Measurements from ENCODE around the gene RPP25. TPM values are rescaled to one million over a fixed set of nuclear protein-coding genes. Genes with fewer than 3 reads are reported as not detected.
A peak's percentile ranks its signal among the peaks of the same experiment; 100 is the strongest.

RPP25 gene
- polyA plus RNA-seq, result 1 to 10 TPM; 1.4 to 3.1 (median 2.1) TPM

GRCh38 chr15:74956648-74957475 is at the start of gene RPP25:
RPP25 (minus strand) TSS chr15:74956772; CDS start chr15:74956583, 189 bp downstream.
- DNase-seq, result peak; percentile 48 to 56 (median 54)
- Mint-ChIP-seq H3K9me3 (no peaks in the 10 kb centered on the region), H3K27ac (no peak within 1 kb of the TSS), H3K27me3 (ENCODE audit: low read depth in 3 of 3) (peaks cover 8 to 24% (median 23%) of the 10 kb centered on the region in 3 donors), H3K4me3 (peak within 1 kb of the TSS; percentile 73 to 82 (median 78)), H3K36me3 (no peaks in the 10 kb centered on the region), H3K4me1 (peaks cover 16% of the 10 kb centered on the region in 2 donors)

- no peaks in the 10 kb centered on the region for H3K36me3 Mint-ChIP-seq
- no peak for DNase-seq
- no peak overlapping the region for H3K27ac Mint-ChIP-seq
- no peak overlapping the region for H3K4me3 Mint-ChIP-seq
- H3K9me3 Mint-ChIP-seq, result peaks cover 0 to under 1% (median 0%) of the 10 kb centered on the region in 6 donors
- peaks cover 8 to 17% (median 10%) of the 10 kb centered on the region in 3 donors for H3K27me3 Mint-ChIP-seq (ENCODE audit: low read depth in 3 of 3)
- no peaks in the 10 kb centered on the region for H3K4me1 Mint-ChIP-seq
Observed at GRCh38 chr15:75002398-75002797, 45.8 kb upstream of the RPP25 start.

- DNase-seq, result no peak
- H3K9me3 Mint-ChIP-seq, result peaks cover 0 to 3% (median 0%) of the 10 kb centered on the region in 6 donors
- H3K36me3 Mint-ChIP-seq, result no peaks in the 10 kb centered on the region
- H3K4me3 Mint-ChIP-seq, result no peak overlapping the region
- peaks cover 4 to 6% of the 10 kb centered on the region in 2 donors for H3K4me1 Mint-ChIP-seq
- H3K27me3 Mint-ChIP-seq (ENCODE audit: low read depth in 3 of 3), result peaks cover 13 to 22% (median 15%) of the 10 kb centered on the region in 3 donors
- H3K27ac Mint-ChIP-seq, result no peak overlapping the region
Observed at GRCh38 chr15:75001310-75001709, 44.7 kb upstream of the RPP25 start.

- no peak for DNase-seq
- peaks cover 15% of the 10 kb centered on the region in 2 donors for H3K4me1 Mint-ChIP-seq
- H3K27me3 Mint-ChIP-seq (ENCODE audit: low read depth in 3 of 3), result peaks cover 11 to 27% (median 16%) of the 10 kb centered on the region in 3 donors
- peak overlapping the region in 3 of 5 donors; percentile 14 to 31 (median 24) for H3K4me3 Mint-ChIP-seq
- peak overlapping the region in 1 of 6 donors; percentile 20 for H3K27ac Mint-ChIP-seq
- H3K36me3 Mint-ChIP-seq, result no peaks in the 10 kb centered on the region
- peaks cover 0 to 4% (median 0%) of the 10 kb centered on the region in 6 donors for H3K9me3 Mint-ChIP-seq
Observed at GRCh38 chr15:74997543-74997942, 41.0 kb upstream of the RPP25 start.

DNA sequence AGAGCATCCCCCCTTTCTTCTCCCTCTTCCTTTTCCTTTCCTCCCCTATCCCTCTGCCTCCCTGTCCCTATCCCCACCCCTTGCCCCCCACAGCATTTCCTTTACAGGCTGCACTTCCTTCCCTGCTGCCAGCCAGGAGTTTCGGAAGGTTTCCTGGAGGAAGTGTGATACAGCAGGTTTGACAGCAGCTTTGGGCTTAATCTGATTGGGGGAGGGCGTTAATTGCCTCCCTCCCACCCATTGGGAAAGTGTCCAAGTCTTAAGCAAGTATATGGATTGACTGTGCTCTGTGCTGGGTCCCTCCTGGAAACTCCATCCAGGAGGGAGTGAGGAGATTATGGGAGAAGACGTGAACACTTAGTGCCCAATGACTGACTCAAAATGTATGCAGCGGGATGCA is 40.6 kb upstream of the RPP25 start:
- peak overlapping the region in 2 of 5 donors; percentile 65 to 78 for H3K4me3 Mint-ChIP-seq
- H3K9me3 Mint-ChIP-seq, result peaks cover 0 to 4% (median 0%) of the 10 kb centered on the region in 6 donors
- no peak overlapping the region for H3K27ac Mint-ChIP-seq
- DNase-seq, result no peak
- H3K36me3 Mint-ChIP-seq, result no peaks in the 10 kb centered on the region
- peaks cover 8 to 27% (median 16%) of the 10 kb centered on the region in 3 donors for H3K27me3 Mint-ChIP-seq (ENCODE audit: low read depth in 3 of 3)
- H3K4me1 Mint-ChIP-seq, result peaks cover 15% of the 10 kb centered on the region in 2 donors

- peak overlapping the region in 1 of 6 donors; percentile 15 for H3K27ac Mint-ChIP-seq
- no peaks in the 10 kb centered on the region for H3K36me3 Mint-ChIP-seq
- H3K9me3 Mint-ChIP-seq, result peaks cover 0 to 4% (median 0%) of the 10 kb centered on the region in 6 donors
- peak overlapping the region; percentile 78 to 83 (median 79) for H3K4me3 Mint-ChIP-seq
- peaks cover 15% of the 10 kb centered on the region in 2 donors for H3K4me1 Mint-ChIP-seq
- no peak for DNase-seq
- H3K27me3 Mint-ChIP-seq (ENCODE audit: low read depth in 3 of 3), result peaks cover 8 to 31% (median 12%) of the 10 kb centered on the region in 3 donors
Observed at GRCh38 chr15:74995779-74996765, 39.5 kb upstream of the RPP25 start.

DNA sequence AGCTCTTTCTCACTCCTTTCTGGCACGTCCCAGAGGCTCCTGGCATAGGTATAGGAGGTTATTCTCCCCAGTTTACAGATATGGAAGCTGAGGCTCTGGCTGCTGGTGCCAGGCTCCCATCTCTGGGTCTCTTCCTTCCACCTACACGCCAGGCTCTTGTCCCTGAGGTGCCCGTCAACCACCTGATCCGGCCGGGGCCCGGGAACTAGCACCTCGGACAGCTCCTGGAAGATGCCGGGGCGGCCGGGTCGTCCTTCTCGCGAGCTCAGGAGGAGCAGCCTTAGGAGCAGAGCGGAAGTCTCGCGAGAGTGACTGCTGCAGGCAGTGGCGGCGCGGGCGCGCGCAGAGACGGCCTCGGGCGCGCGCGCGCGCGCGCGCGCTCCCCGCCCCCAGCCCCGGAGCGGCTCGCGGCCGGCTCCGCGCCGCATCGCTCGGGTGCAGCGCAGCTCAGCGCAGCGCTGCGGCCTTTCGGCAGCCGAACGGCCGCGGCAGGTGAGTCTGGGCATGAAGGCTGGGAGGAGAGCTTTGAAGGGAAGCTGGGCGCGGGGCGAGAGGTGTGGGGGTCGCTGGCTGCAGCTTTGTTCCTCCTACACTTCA is 38.7 kb upstream of the RPP25 start, which contains the start of gene SCAMP5:
Gene SCAMP5 (plus strand): TSS at position 382 of the 597 bp plus-strand sequence. CDS start 16,277 bp downstream, outside the sequence.
- H3K9me3 Mint-ChIP-seq, result peaks cover 0 to 4% (median 0%) of the 10 kb centered on the region in 6 donors
- peak within 1 kb of the TSS; percentile 79 to 85 (median 82) for H3K4me3 Mint-ChIP-seq
- H3K36me3 Mint-ChIP-seq, result no peaks in the 10 kb centered on the region
- H3K27ac Mint-ChIP-seq, result peak within 1 kb of the TSS in 1 of 6 donors; percentile 15
- H3K27me3 Mint-ChIP-seq (ENCODE audit: low read depth in 3 of 3), result peaks cover 8 to 30% (median 10%) of the 10 kb centered on the region in 3 donors
- H3K4me1 Mint-ChIP-seq, result peaks cover 15% of the 10 kb centered on the region in 2 donors
- DNase-seq, result peak; percentile 86 to 90 (median 87)

DNA sequence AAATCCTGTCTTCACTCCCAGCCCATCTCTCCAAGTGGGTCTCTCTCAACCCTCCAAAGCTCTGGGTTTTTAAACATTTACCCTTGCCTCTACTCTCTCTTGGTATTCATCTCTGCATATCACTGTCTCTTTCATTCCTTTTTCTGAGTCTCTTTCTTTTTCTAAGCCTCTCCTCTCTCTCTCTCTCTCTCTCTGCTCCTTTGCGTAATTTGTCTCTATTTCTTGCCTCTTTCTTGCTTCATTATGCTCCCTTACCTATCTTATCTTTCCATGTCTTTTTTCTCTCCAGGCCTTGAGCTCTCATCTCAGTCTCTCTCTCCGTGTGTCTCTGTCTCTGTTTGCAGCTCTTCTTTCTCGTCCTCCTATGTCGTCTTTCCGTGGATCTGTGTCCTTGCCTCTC is 38.1 kb upstream of the RPP25 start:
- Mint-ChIP-seq H3K27ac (peak overlapping the region in 1 of 6 donors; percentile 15), H3K4me1 (peaks cover 15% of the 10 kb centered on the region in 2 donors), H3K27me3 (ENCODE audit: low read depth in 3 of 3) (peaks cover 8 to 30% (median 10%) of the 10 kb centered on the region in 3 donors), H3K9me3 (peaks cover 0 to 4% (median 0%) of the 10 kb centered on the region in 6 donors), H3K4me3 (peak overlapping the region; percentile 77 to 85 (median 80)), H3K36me3 (no peaks in the 10 kb centered on the region)
- DNase-seq, result no peak

DNA sequence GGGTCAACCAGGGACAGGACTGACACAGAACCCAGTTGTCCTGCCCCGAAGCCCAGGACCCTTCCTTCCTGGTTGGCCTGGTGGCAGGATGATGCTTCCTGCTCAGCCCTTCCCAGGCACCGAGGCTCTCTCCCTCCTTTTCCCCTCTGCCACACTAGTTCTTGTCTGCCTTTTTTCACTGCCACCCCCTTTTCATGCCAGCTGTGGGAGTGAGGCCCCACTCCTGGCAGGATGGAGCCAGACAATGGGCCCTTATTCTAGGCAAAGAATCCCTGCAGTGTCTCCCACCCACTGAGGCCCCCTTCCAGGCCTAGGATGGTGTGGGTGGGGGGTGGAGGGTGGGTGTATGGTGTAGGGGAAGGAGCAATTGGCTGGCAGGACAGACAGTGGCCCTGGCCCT is 37.7 kb upstream of the RPP25 start:
- peaks cover 0 to 4% (median 0%) of the 10 kb centered on the region in 6 donors for H3K9me3 Mint-ChIP-seq
- peaks cover 8 to 29% (median 10%) of the 10 kb centered on the region in 3 donors for H3K27me3 Mint-ChIP-seq (ENCODE audit: low read depth in 3 of 3)
- H3K4me3 Mint-ChIP-seq, result no peak overlapping the region
- H3K4me1 Mint-ChIP-seq, result peaks cover 15% of the 10 kb centered on the region in 2 donors
- DNase-seq, result no peak
- no peaks in the 10 kb centered on the region for H3K36me3 Mint-ChIP-seq
- no peak overlapping the region for H3K27ac Mint-ChIP-seq

- H3K4me1 Mint-ChIP-seq, result peaks cover 15% of the 10 kb centered on the region in 2 donors
- no peak overlapping the region for H3K4me3 Mint-ChIP-seq
- H3K27ac Mint-ChIP-seq, result no peak overlapping the region
- no peak for DNase-seq
- H3K9me3 Mint-ChIP-seq, result peaks cover 0 to 4% (median 0%) of the 10 kb centered on the region in 6 donors
- peaks cover 6 to 19% (median 7%) of the 10 kb centered on the region in 3 donors for H3K27me3 Mint-ChIP-seq (ENCODE audit: low read depth in 3 of 3)
- H3K36me3 Mint-ChIP-seq, result no peaks in the 10 kb centered on the region
Observed at GRCh38 chr15:74992619-74993018, 36.0 kb upstream of the RPP25 start.

GRCh38 chr15:74989527-74989926 is 33.0 kb upstream of the RPP25 start:
- Mint-ChIP-seq H3K36me3 (no peaks in the 10 kb centered on the region), H3K27me3 (ENCODE audit: low read depth in 3 of 3) (peaks cover 3 to 8% (median 4%) of the 10 kb centered on the region in 3 donors), H3K27ac (no peak overlapping the region), H3K4me3 (no peak overlapping the region), H3K9me3 (no peaks in the 10 kb centered on the region), H3K4me1 (peaks cover under 1% of the 10 kb centered on the region in 2 donors)
- no peak for DNase-seq

DNA sequence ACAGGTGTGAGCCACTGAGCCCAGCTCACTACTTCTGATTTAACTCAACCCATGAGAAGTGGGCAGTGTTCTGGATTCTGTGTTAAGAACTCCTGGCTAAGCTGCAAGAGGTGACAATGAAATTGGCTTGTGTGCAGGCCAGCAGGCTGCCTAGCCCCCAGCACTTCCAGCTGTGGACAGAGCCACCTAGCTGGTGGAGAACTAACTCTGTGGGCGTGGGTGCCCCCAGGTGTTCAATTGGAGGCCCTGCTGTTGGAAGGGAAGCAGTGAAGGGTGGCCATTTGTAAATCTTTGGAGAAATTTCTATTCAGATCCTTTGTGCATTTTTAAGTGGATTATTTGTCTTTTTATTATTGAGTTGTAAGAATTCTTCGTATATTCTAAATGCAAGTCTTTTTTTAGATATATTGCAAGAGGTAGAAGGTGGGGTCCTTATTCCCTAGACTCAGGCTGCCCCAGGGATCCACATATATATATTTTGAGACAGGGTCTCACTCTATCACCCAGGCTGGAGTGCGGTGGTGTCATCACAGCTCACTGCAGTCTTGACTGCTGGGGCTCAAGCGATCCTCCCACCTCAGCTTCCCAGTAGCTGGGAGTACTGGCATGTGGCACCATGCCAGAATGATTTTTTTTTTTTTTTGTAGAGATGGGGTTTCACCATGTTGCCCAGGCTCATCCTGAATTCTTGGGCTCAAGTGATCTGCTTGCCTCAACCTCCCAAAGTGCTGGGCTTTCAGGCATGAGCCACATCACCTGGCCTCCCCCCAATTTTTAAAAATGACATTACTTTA is 31.6 kb upstream of the RPP25 start:
- Mint-ChIP-seq H3K27me3 (ENCODE audit: low read depth in 3 of 3) (peaks cover 3 to 8% (median 4%) of the 10 kb centered on the region in 3 donors), H3K27ac (no peak overlapping the region), H3K9me3 (no peaks in the 10 kb centered on the region), H3K4me3 (no peak overlapping the region), H3K4me1 (no peaks in the 10 kb centered on the region), H3K36me3 (no peaks in the 10 kb centered on the region)
- DNase-seq, result no peak

All from immature natural killer cell (primary cell).